RPMI8226 (cell line): ENCODE measurements around the gene DHX34.
"Not testable (repeated sequence)": the region's sequence is repeated elsewhere in the genome, so short reads cannot be mapped to it uniquely, and the experiment has no call there.

Experiments
- DNase-seq: peaks from one replicate; pipeline ENCODE4 v3.0.0-alpha.2; 2015

DHX34 gene

DNA sequence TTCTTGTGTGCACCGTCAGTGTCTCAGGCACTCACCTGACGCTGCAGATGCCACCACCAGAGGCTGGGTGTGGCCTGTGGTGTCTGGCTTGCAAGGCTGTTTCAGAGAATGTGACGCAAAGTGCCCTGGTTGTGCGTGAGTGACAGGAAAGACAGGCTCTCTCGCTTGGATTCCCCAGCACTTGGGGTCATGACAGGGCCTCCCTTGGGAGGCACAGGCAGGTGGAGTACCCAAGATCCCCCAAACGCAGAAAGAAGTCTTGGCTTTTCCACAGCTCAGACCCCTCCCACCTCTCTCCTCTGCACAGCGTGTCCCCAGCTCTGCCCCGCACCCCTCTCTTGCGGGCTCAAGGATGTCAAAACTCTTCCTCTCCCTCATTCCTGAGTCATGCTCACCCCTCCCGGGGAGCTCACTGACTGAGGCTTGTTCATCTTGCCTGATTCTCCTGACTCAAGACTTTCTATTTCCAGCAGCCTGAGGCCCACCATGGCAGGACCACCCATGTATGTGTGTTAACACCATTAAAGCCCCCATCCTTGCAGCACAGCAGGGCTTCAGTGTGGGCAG, 21.0 kb downstream of the DHX34 start:
- DNase-seq = no peak

DNA sequence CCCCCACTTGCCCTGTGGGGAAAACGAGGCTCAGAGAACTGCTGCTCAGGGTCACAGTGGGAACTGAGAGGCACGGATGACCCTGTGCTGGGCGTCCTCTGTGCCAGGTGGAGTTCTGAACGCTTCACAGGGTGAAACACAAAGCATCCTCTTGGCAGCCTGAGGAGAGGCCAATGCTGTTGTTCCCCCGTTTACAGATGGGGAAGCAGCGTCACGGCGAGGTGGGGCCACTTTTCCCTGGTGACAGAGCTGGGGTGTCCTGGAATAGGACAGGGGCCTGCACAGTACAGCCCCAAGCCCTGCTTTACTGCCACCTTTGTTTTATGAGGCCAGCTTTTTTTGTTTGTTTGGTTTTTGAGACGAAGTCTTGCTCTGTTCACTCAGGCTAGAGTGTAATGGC, 22.1 kb downstream of the DHX34 start:
- no peak for DNase-seq

DNA sequence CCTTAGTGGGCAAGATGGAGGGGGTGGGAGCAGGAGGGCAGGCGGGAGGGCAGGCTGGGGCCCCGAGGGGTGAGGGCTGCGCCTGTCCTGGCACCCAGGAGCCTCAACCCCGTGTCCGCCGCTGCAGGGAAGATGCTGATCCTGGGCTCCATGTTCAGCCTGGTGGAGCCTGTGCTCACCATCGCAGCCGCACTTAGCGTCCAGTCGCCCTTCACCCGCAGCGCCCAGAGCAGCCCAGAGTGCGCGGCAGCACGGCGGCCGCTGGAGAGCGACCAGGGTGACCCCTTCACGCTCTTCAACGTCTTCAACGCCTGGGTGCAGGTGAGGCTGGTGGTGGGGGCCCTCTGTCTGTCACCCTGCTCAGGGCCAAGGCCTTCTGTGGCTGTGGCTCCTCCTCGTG, 23.5 kb downstream of the DHX34 start:
- DNase-seq = no peak

DNA sequence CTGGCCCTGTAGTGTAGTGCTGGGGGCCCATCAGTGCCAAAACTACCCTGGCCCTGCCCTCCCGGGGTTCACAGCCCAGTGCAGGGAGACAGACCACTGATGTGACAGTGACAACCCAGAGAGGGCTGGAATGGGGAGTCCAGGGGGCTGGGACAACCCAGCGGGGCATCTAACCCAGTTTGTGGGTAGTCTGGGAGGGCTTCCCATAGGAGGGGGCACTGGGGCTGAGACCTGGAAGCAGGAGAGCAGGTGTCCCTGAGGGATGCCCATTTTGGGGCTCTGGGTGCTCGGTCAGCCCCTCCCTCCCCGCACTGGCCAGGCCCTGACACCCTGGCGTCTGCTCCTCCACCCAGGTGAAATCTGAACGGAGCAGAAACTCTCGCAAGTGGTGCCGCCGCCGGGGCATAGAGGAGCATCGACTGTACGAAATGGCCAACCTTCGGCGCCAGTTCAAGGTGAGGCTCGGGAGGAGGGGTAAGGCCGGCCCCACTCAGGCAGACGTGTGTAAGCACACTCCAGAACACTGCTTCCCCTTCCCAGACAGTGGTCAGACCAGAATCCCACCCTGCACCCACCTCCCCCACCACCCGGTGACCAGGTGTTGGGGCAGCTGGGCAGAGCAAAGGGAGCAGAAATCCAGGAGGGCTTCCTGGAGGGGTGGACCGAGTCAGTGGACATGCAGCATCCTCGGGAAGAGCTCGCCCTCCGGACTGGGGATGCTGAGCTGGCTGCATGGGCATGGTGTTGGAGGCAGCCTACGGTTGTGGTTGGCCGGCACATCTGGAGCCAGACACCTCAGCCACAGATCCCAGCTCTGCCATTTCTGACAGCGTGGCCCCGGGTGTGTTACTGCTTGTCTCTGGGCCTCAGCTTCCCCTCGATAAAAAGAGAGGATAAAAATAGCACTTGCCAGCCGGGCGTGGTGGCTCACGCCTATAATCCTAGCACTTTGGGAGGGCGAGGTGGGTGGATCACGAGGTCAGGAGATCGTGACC, 24.4 kb downstream of the DHX34 start:
- DNase-seq = no peak

DNA sequence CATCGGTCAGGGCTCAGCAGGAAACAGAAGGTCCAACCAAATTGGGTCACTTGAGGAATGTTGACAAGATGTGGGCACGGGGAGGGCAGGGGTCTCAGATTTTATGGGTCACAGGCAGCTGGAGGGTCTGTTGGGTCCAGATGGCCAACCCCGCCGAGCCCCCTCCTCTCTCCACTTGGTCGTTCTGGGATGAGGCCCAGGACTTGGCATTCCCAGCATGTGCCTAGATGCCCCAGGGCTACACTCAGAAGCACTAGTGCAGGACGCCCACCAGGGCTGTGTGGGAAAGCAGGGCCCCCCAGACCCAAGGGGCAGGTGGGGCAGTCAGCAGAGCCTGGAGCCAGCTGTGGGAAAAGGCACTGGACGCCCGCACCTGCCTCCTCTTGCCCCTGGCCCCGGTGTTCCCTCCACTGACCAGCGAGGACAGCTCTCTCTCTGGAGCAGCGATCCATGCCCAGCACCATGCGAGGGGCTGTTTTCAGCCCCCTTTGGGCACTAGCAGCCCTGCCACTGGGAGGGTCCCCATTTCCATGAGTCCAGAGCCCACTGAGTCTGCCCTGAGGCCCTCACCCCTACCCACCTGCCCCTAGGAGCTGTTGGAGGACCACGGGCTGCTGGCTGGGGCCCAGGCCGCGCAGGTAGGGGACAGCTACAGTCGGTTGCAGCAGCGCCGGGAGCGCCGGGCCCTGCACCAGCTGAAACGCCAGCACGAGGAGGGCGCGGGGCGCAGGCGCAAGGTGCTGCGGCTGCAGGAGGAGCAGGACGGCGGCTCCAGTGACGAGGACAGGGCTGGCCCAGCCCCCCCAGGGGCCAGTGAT, 26.0 kb downstream of the DHX34 start:
- no peak for DNase-seq

GRCh38 chr19:47375694-47376588, 26.8 kb downstream of the DHX34 start:
- no peak for DNase-seq

- no peak for DNase-seq
Measured at GRCh38 chr19:47376589-47377144, 27.6 kb downstream of the DHX34 start.

DNA sequence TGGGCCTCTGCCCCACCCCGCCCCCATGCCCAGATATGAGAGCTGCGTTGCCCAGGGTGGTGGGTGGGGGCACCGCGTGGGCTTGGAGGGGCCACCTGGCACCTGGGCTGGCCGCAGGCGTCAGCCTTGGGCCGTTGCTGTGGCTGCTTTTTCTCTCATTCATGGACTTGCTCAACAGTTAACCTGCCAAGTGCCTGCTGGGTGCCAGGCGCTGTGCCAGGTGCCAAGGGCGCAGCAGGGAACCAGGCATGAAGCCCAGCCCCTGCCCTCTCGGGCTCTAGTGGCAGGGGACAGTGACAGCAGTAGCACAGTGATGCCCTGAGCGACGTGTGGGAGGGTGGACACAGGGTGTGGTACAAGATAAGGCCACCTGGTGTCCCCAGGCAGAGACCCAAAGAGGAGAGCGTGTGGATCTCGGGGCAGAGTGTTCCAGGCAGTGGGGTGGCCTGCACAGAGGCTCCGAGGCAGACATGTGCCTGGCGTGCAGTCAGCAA, 28.1 kb downstream of the DHX34 start:
- no peak for DNase-seq

DNA sequence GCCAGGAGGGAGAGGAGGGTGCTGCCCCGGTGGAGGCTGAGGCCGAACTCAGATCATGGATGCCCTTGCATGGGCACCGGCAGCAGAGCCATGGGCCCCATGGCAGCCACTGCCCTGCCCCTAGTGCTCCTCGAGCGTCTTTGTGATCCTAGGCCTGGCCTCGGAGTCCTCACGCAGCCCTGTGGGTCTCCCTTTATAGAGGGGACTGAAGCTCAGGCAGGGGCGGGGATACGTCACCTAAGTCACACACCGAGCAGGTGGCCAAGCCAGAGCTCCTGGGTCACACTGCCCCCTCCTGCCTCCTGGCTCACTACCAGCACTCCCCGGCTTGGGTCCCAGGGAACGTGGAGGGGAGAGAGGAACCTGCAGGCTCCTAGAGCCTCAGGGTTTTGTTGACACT, 28.7 kb downstream of the DHX34 start:
- no peak for DNase-seq

DNA sequence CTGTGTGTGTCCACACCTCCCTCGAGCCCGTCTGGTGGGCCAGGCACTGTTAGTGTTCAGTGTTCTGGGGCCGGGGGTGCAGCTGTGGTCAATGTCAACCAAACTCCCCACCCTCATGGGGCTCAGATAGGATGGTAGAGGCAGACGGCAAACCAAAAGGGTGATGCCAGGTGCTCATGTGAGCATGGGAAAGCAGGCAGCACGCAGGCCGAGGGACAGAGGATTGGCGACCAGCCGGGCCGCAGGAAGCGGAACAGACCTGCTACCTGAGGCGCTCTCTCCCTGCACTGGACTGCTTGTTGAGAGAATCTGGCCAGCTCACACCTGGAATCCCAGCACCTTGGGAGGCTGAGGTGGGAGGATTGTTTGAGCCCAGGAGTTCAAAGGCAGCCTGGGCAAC, 29.1 kb downstream of the DHX34 start:
- DNase-seq = no peak

DNA sequence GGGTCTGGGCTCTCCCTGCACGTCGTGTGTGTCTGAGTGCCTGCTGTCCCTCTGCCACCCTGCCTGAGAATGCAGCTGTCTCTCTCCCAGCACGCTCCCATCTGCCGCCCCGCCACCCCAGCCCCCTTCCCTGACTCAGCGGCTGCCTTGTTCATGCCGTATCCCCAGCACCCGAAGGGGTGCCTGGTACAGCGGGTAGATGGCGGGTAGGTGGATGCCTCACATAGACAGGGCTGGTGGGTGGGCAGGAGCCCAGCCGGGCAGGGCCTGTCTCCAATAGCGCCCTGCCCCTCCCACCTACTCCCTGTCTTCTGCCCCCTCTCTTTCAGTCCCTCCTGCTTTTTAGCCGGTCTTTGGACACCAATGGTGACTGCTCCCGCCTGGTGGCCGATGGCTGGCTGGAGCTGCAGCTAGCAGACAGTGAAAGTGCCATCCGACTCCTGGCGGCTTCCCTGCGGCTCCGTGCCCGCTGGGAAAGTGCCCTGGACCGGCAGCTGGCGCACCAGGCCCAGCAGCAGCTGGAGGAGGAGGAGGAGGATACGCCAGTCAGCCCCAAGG, 30.3 kb downstream of the DHX34 start:
- DNase-seq = no peak

DNA sequence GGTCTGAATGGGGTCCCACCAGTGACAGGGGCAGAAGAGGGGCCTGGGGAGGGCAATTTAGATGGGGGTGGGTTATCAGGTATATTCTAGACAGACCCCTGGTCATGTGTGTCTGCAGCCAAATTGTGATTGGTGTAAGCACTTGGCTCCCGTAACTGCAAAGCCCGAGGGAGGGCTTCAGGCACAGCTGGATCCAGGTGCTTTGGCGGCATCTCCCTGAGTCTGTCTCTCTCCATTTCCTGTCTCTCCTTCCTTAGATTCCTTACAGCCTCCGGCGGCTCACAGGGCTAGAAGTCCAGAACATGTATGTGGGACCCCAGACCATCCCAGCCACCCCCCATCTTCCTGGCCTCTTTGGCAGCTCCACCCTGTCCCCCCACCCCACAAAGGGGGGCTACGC, 31.4 kb downstream of the DHX34 start:
- no peak for DNase-seq

GRCh38 chr19:47381121-47381520, 32.0 kb downstream of the DHX34 start:
- no peak for DNase-seq

DNA sequence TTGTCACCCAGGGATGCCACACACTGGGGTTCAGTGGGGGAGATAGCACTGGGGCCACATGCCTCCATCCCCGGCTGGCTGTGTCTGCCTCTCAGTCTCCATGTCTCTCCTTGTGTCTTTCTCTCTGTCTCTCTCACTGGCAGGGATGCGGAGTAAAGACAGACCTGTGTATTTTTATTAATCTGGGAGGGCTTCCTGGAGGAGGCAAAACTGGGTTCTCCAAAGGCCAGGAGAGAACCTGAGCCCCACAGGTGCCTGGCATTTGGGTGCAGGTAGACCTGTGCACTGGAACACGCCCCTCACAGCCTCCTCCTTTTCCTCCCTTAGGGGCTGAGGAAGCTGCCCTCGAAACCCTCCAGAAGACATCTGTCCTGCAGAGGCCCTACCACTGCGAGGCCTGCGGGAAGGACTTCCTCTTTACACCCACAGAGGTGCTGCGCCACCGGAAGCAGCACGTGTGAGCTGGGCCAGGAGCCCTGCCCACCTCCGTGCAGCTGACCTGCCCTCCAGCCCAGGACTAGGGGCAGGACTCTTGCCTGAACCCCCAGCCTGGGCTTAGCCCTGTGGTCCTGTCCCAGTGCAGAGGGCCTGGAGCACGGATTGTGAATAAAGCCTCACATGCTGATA, 32.7 kb downstream of the DHX34 start:
- DNase-seq = no peak

GRCh38 chr19:47383890-47384289, 34.8 kb downstream of the DHX34 start:
- not testable (repeated sequence) for DNase-seq

GRCh38 chr19:47384533-47384932, 35.4 kb downstream of the DHX34 start:
- DNase-seq = not testable (repeated sequence)

GRCh38 chr19:47386582-47386981, 37.5 kb downstream of the DHX34 start:
- DNase-seq = not testable (repeated sequence)

- DNase-seq = not testable (repeated sequence)
Measured at GRCh38 chr19:47387623-47388022, 38.5 kb downstream of the DHX34 start.

GRCh38 chr19:47388721-47389120, 39.6 kb downstream of the DHX34 start:
- DNase-seq = not testable (repeated sequence)

GRCh38 chr19:47389150-47389556, 40.0 kb downstream of the DHX34 start:
- no peak for DNase-seq
